Fibroblast of lung (primary cell): ENCODE measurements around the gene TBC1D22B. TPM values are rescaled to one million over a fixed set of nuclear protein-coding genes. Genes with fewer than 3 reads are reported as not detected.

Experiments used
- DNase-seq, 2 donors: peaks; one replicate each; pipeline versions ENCODE4 v3.0.0 to v3.0.0-alpha.2; 2010; ENCODE audit warnings: low read depth in 2 of 2
- H2AFZ ChIP-seq: 2 replicates; pipeline ENCODE4 v1.5.1; 2012; ENCODE audit warnings: low read length, control low read depth, inconsistent platforms
- H3K27ac ChIP-seq: 2 replicates; pipeline ENCODE4 v1.5.1; 2011; ENCODE audit warnings: low read length, control low read depth; ENCODE audit not compliant: insufficient read depth
- H3K27me3 ChIP-seq: 2 replicates; pipeline ENCODE4 v1.5.1; 2011; ENCODE audit warnings: mild to moderate bottlenecking, low read length; ENCODE audit not compliant: control insufficient read depth, insufficient read depth
- H3K36me3 ChIP-seq: 2 replicates; pipeline ENCODE4 v1.5.1; 2011; ENCODE audit warnings: low read length; ENCODE audit not compliant: control insufficient read depth, insufficient read depth
- H3K4me1 ChIP-seq: 2 replicates; pipeline ENCODE4 v1.5.1; 2011; ENCODE audit warnings: low read length; ENCODE audit not compliant: control insufficient read depth, insufficient read depth; ENCODE audit errors: extremely low read depth
- H3K4me2 ChIP-seq: 2 replicates; pipeline ENCODE4 v1.5.1; 2011; ENCODE audit warnings: low read length, control low read depth; ENCODE audit not compliant: insufficient read depth; ENCODE audit errors: extremely low read depth
- H3K4me3 ChIP-seq, 4 experiments: fragments of 200-600 bp in 1 of 4; sonication (generic) in 1 of 4; replicated peaks in 1 of 4; 2 replicates each; pipeline ENCODE4 v1.5.1; 2011 to 2016; ENCODE audit warnings: low read length in 4 of 4, low read depth in 3 of 4, mild to moderate bottlenecking in 3 of 4, control low read depth in 2 of 4, inconsistent platforms in 1 of 4, mixed read lengths in 1 of 4; ENCODE audit not compliant: insufficient read depth in 1 of 4; ENCODE audit errors: control extremely low read depth in 1 of 4
- H3K79me2 ChIP-seq: 2 replicates; pipeline ENCODE4 v1.5.1; 2012; ENCODE audit warnings: mild to moderate bottlenecking, low read length, inconsistent platforms; ENCODE audit not compliant: control insufficient read depth, insufficient read depth
- H3K9ac ChIP-seq: 2 replicates; pipeline ENCODE4 v1.5.1; 2011; ENCODE audit warnings: mild to moderate bottlenecking, low read length, control low read depth; ENCODE audit not compliant: insufficient read depth
- H3K9me3 ChIP-seq: 2 replicates; pipeline ENCODE4 v1.5.1; 2012; ENCODE audit warnings: low read depth, low read length; ENCODE audit not compliant: control insufficient read depth, insufficient read depth
- H4K20me1 ChIP-seq: 2 replicates; pipeline ENCODE4 v1.5.1; 2011; ENCODE audit warnings: low read length; ENCODE audit not compliant: control insufficient read depth, insufficient read depth; ENCODE audit errors: extremely low read depth
- EZH2 ChIP-seq: IDR thresholded peaks from 2 replicates; pipeline ENCODE4 v1.5.1; 2012; ENCODE audit warnings: low read length, control low read depth, mild to moderate bottlenecking; ENCODE audit errors: missing control alignments
- polyA plus RNA-seq, 2 donors: library from polyadenylated mRNA; depleted of rRNA in 1 of 2; stranded (reverse) in 1 of 2; unstranded in 1 of 2; fragments of >200 nt; gene quantifications; 2 replicates each; pipeline ENCODE4 v1.2.1, GENCODE V29; 2011 to 2012; ENCODE audit warnings: missing spikeins in 1 of 2
- total RNA-seq: library from RNA; depleted of rRNA; stranded (reverse); fragments of >200 nt; gene quantifications from 2 replicates; pipeline ENCODE4 v1.2.1, GENCODE V29; 2014
- TF ChIP-seq, protein P1 (sequence below), 2 donors: IDR thresholded peaks in 1 of 2; conservative IDR thresholded peaks in 1 of 2; 1 replicate in 1 of 2; 2 replicates in 1 of 2; pipeline ENCODE4 v1.5.1; 2011 to 2012; ENCODE audit warnings: low read length in 2 of 2, control low read depth in 1 of 2, inconsistent platforms in 1 of 2, low read depth in 1 of 2, mild to moderate bottlenecking in 1 of 2

The TBC1D22B gene
- total and polyA plus RNA-seq, 2 donors (not counting 1 experiment from before 2014, with no cell fraction given), result 6.3 to 9.7 TPM

DNA sequence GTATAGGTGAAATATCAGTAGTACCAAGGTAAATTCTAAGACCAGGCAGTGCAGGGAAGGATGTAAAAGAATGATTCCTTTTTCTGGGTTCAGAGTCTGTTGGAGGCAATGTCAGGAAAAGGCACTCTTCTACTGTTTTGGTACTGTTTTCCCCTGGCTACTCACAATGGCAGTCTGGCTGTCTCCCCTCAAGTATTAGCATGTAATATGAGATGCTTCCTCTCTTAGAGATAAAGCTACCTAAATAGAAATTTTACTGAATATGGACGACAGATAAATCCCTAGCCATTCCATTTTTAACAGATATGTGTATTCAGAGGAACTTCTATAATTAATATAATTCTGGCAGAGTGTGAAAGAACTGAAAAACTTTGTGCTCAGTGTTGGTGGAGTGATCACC lies 99.7 kb downstream of the TBC1D22B start:
- H3K9me3 ChIP-seq, result no peaks in the 10 kb centered on the region
- H3K27me3 ChIP-seq, result no peaks in the 10 kb centered on the region
- no peak overlapping the region for H2AFZ ChIP-seq
- H3K4me3 ChIP-seq, result no peak overlapping the region
- H3K79me2 ChIP-seq, result peaks cover 32% of the 10 kb centered on the region
- peaks cover 2% of the 10 kb centered on the region for H4K20me1 ChIP-seq
- H3K4me2 ChIP-seq, result no peak overlapping the region
- H3K36me3 ChIP-seq, result peaks cover 2% of the 10 kb centered on the region
- H3K27ac ChIP-seq, result no peak overlapping the region
- H3K9ac ChIP-seq, result no peak overlapping the region
- H3K4me1 ChIP-seq, result no peaks in the 10 kb centered on the region
- no peak for DNase-seq
- TF ChIP-seq EZH2, result no peak
- TF ChIP-seq, protein P1, sequence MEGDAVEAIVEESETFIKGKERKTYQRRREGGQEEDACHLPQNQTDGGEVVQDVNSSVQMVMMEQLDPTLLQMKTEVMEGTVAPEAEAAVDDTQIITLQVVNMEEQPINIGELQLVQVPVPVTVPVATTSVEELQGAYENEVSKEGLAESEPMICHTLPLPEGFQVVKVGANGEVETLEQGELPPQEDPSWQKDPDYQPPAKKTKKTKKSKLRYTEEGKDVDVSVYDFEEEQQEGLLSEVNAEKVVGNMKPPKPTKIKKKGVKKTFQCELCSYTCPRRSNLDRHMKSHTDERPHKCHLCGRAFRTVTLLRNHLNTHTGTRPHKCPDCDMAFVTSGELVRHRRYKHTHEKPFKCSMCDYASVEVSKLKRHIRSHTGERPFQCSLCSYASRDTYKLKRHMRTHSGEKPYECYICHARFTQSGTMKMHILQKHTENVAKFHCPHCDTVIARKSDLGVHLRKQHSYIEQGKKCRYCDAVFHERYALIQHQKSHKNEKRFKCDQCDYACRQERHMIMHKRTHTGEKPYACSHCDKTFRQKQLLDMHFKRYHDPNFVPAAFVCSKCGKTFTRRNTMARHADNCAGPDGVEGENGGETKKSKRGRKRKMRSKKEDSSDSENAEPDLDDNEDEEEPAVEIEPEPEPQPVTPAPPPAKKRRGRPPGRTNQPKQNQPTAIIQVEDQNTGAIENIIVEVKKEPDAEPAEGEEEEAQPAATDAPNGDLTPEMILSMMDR (conservative IDR thresholded peaks at IDR 0.05 in 1 of 2, IDR thresholded peaks at IDR 0.05 in 1 of 2; ENCODE audit: low read depth in 1 of 2, low read length in 2 of 2), result no peak

DNA sequence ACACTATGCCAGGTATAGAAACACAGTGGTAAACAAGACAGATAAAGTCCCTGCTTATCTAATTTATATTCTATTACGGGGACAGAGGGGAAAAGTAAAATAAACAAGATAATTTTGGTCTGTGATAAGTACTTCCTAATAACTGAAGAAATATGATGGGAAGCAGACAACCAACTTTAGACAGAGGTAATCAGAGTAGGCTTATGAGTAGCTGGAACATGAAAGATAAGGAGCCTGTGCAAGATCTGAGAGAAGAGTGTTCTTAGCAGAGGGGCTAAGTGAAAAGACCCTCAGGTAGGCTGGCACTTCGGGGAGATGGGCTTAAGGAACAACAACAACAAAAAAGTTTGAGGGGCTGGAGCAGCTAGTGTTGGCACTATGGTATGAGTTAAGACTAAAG lies 100.3 kb downstream of the TBC1D22B start:
- Histone ChIP-seq H3K27ac (no peak overlapping the region), H3K79me2 (peaks cover 32% of the 10 kb centered on the region), H3K9me3 (no peaks in the 10 kb centered on the region), H3K4me1 (no peaks in the 10 kb centered on the region), H3K4me3 (no peak overlapping the region), H3K36me3 (peaks cover 2% of the 10 kb centered on the region), H3K9ac (no peak overlapping the region), H4K20me1 (peaks cover 2% of the 10 kb centered on the region), H2AFZ (no peak overlapping the region), H3K27me3 (no peaks in the 10 kb centered on the region), H3K4me2 (no peak overlapping the region)
- DNase-seq, result no peak
- TF ChIP-seq, protein P1 (conservative IDR thresholded peaks at IDR 0.05 in 1 of 2, IDR thresholded peaks at IDR 0.05 in 1 of 2; ENCODE audit: low read depth in 1 of 2, low read length in 2 of 2), result no peak

DNA sequence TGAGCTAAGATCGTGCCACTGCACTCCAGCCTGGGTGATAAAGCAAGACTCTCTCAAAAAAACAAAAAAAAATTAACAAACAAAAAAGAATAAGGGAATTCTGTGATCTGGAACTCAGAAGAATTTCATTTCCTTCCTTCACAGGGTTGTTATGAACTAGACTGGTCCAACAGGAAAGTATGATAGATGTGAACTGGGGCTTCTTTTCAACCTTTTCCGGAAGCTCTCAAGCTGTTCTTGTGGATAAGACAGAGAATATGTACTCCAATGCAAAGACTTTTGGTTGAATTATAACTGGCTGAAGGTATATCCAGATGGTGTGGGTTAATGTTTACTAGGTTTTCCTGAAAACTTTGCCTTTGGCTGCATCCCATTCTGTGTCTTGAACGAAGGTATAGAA lies 101.5 kb downstream of the TBC1D22B start:
- Histone ChIP-seq H4K20me1 (peaks cover 2% of the 10 kb centered on the region), H3K36me3 (peaks cover 2% of the 10 kb centered on the region), H3K9me3 (no peaks in the 10 kb centered on the region), H3K27ac (no peak overlapping the region), H3K27me3 (no peaks in the 10 kb centered on the region), H3K9ac (no peak overlapping the region), H2AFZ (no peak overlapping the region), H3K4me2 (no peak overlapping the region), H3K4me3 (no peak overlapping the region), H3K4me1 (no peaks in the 10 kb centered on the region), H3K79me2 (peaks cover 30% of the 10 kb centered on the region)
- no peak for DNase-seq
- TF ChIP-seq EZH2, result no peak
- TF ChIP-seq, protein P1 (conservative IDR thresholded peaks at IDR 0.05 in 1 of 2, IDR thresholded peaks at IDR 0.05 in 1 of 2; ENCODE audit: low read depth in 1 of 2, low read length in 2 of 2), result no peak
